H1 (cell line): ENCODE data around the gene SLC8B1. TPM values are rescaled to one million over a fixed set of nuclear protein-coding genes. Genes with fewer than 3 reads are reported as not detected.

ENCODE experiments used
- CTCF ChIA-PET: fragments of 300-600 bp; sonication (Branson Sonifier 250); formaldehyde crosslinking; loops from one replicate; lab custom pipeline; 2021; ENCODE audit not compliant: partially characterized antibody; lab: Charles Lee
- POLR2A ChIA-PET: fragments of 300-600 bp; sonication (Branson Sonifier 250); formaldehyde crosslinking; loops from one replicate; lab custom pipeline; 2021; ENCODE audit warnings: inconsistent platforms; ENCODE audit not compliant: partially characterized antibody; lab: Charles Lee
- DNase-seq, 2 experiments: peaks; one replicate each; pipeline versions ENCODE4 v3.0.0 to v3.0.0-alpha.2; 2010 to 2022; ENCODE audit warnings: low spot score in 2 of 2, low read depth in 1 of 2, mixed read lengths in 1 of 2
- FAIRE-seq: peaks from 2 replicates; lab custom pipeline; 2011; peaks lifted over from hg19 to GRCh38; lab: Jason Lieb, UNC
- H2AFZ ChIP-seq: 2 replicates; pipeline ENCODE4 v1.8.1; 2012; ENCODE audit warnings: low read length, inconsistent platforms
- H2AK5ac ChIP-seq: 2 replicates; pipeline ENCODE4 v1.6.1; 2013; ENCODE audit warnings: low read depth, low read length
- H2BK120ac ChIP-seq: replicated peaks from 2 replicates; pipeline ENCODE3; 2013; ENCODE audit warnings: low read depth, low read length, inconsistent platforms
- H2BK12ac ChIP-seq: 2 replicates; pipeline ENCODE4 v1.6.1; 2013; ENCODE audit warnings: low read depth, low read length
- H2BK15ac ChIP-seq: 2 replicates; pipeline ENCODE4 v1.6.1; 2013; ENCODE audit warnings: low read length
- H2BK20ac ChIP-seq: 2 replicates; pipeline ENCODE4 v1.6.1; 2013; ENCODE audit warnings: low read length
- H2BK5ac ChIP-seq: 2 replicates; pipeline ENCODE4 v1.6.1; 2013; ENCODE audit warnings: low read depth, low read length
- H3K14ac ChIP-seq: 2 replicates; pipeline ENCODE4 v1.6.1; 2013; ENCODE audit warnings: inconsistent platforms; ENCODE audit not compliant: insufficient read length
- H3K18ac ChIP-seq: 2 replicates; pipeline ENCODE4 v1.6.1; 2013; ENCODE audit warnings: low read length; ENCODE audit errors: extremely low read depth
- H3K23ac ChIP-seq: 2 replicates; pipeline ENCODE4 v1.6.1; 2013; ENCODE audit warnings: inconsistent platforms; ENCODE audit not compliant: insufficient read length
- H3K23me2 ChIP-seq: 2 replicates; pipeline ENCODE4 v1.6.1; 2013; ENCODE audit warnings: low read depth, low read length
- H3K27ac ChIP-seq: 2 replicates; pipeline ENCODE4 v1.6.1; 2011; ENCODE audit warnings: low read depth, low read length, inconsistent platforms
- H3K27me3 ChIP-seq, 4 experiments: replicated peaks in 1 of 4; 1 replicate in 1 of 4; 2 replicates in 3 of 4; pipeline versions ENCODE4 v1.6.1 to v1.8.1; 2011 to 2013; ENCODE audit warnings: low read length in 3 of 4, mild to moderate bottlenecking in 3 of 4, inconsistent platforms in 2 of 4, mixed read lengths in 2 of 4, moderate library complexity in 1 of 4; ENCODE audit not compliant: control insufficient read depth in 3 of 4, insufficient read depth in 3 of 4; ENCODE audit errors: extremely low read depth in 1 of 4
- H3K36me3 ChIP-seq, 4 experiments: 2 replicates each; pipeline versions ENCODE4 v1.6.1 to v1.8.1; 2011 to 2013; ENCODE audit warnings: mild to moderate bottlenecking in 4 of 4, low read length in 3 of 4, moderate library complexity in 2 of 4, control low read depth in 1 of 4, inconsistent platforms in 1 of 4; ENCODE audit not compliant: insufficient read depth in 4 of 4, control insufficient read depth in 2 of 4
- H3K4ac ChIP-seq: replicated peaks from 2 replicates; pipeline ENCODE3; 2013; ENCODE audit warnings: low read length, low read depth, mixed read lengths, inconsistent platforms; ENCODE audit not compliant: insufficient read length
- H3K4me1 ChIP-seq, 4 experiments: replicated peaks in 1 of 4; 1 replicate in 1 of 4; 2 replicates in 3 of 4; pipeline versions ENCODE4 v1.6.1 to v1.8.1; 2011 to 2013; ENCODE audit warnings: low read length in 3 of 4, inconsistent platforms in 2 of 4, mixed read lengths in 1 of 4; ENCODE audit not compliant: insufficient read depth in 4 of 4, control insufficient read depth in 3 of 4
- H3K4me2 ChIP-seq, 2 experiments: 2 replicates each; pipeline versions ENCODE4 v1.6.1 to v1.8.1; 2011 to 2013; ENCODE audit warnings: low read depth in 2 of 2, low read length in 2 of 2, control low read depth in 1 of 2, inconsistent platforms in 1 of 2, mild to moderate bottlenecking in 1 of 2; ENCODE audit not compliant: insufficient read depth in 1 of 2
- H3K4me3 ChIP-seq, 4 experiments: fragments of 200-600, 300-600 bp in 1 of 4; sonication (generic), shearing (Covaris generic), sonication (Bioruptor Twin) in 1 of 4; 2 replicates each; pipeline versions ENCODE4 v1.5.1 to v1.8.1; 2011 to 2016; ENCODE audit warnings: low read length in 4 of 4, low read depth in 3 of 4, control low read depth in 2 of 4, inconsistent platforms in 2 of 4, mild to moderate bottlenecking in 2 of 4, mixed read lengths in 1 of 4, moderate library complexity in 1 of 4; ENCODE audit not compliant: insufficient read depth in 2 of 4; ENCODE audit errors: extremely low read depth in 1 of 4
- H3K56ac ChIP-seq: replicated peaks from 2 replicates; pipeline ENCODE3; 2013; ENCODE audit warnings: low read depth, mild to moderate bottlenecking, mixed read lengths, low read length, inconsistent platforms; ENCODE audit not compliant: insufficient read length
- H3K79me1 ChIP-seq: 2 replicates; pipeline ENCODE4 v1.6.1; 2013; ENCODE audit warnings: low read depth, low read length, control low read depth
- H3K79me2 ChIP-seq, 2 experiments: 2 replicates each; pipeline versions ENCODE4 v1.6.1 to v1.8.1; 2012 to 2013; ENCODE audit warnings: low read length in 2 of 2, mild to moderate bottlenecking in 2 of 2, inconsistent platforms in 1 of 2; ENCODE audit not compliant: insufficient read depth in 2 of 2, control insufficient read depth in 1 of 2
- H3K9ac ChIP-seq, 4 experiments: replicated peaks in 1 of 4; 1 replicate in 1 of 4; 2 replicates in 3 of 4; pipeline versions ENCODE4 v1.6.1 to v1.8.1; 2011 to 2013; ENCODE audit warnings: low read depth in 3 of 4, low read length in 3 of 4, control low read depth in 2 of 4, mild to moderate bottlenecking in 2 of 4, moderate library complexity in 2 of 4, inconsistent platforms in 1 of 4; ENCODE audit errors: extremely low read depth in 1 of 4
- H3K9me3 ChIP-seq, 2 experiments: 2 replicates each; pipeline versions ENCODE4 v1.6.1 to v1.8.1; 2012 to 2013; ENCODE audit warnings: mild to moderate bottlenecking in 2 of 2, moderate library complexity in 2 of 2, control low read depth in 1 of 2, inconsistent platforms in 1 of 2, low read depth in 1 of 2, low read length in 1 of 2, mixed read lengths in 1 of 2; ENCODE audit not compliant: insufficient read depth in 2 of 2
- H4K20me1 ChIP-seq, 2 experiments: replicated peaks in 1 of 2; 2 replicates each; pipeline versions ENCODE3 to v1.8.1; 2011 to 2013; ENCODE audit warnings: inconsistent platforms in 2 of 2, low read length in 2 of 2, mild to moderate bottlenecking in 1 of 2; ENCODE audit not compliant: insufficient read depth in 2 of 2, control insufficient read depth in 1 of 2
- H4K5ac ChIP-seq: 2 replicates; pipeline ENCODE4 v1.6.1; 2013; ENCODE audit warnings: low read length, low read depth, mixed read lengths, inconsistent platforms; ENCODE audit not compliant: insufficient read length
- H4K8ac ChIP-seq: 2 replicates; pipeline ENCODE4 v1.8.0; 2013; ENCODE audit warnings: mild to moderate bottlenecking, moderate library complexity, low read length, inconsistent platforms; ENCODE audit not compliant: insufficient read depth; ENCODE audit errors: extremely low read depth
- H4K91ac ChIP-seq: replicated peaks from 2 replicates; pipeline ENCODE3; 2013; ENCODE audit warnings: low read length, mixed read lengths, inconsistent platforms; ENCODE audit not compliant: insufficient read length
- CBX5 ChIP-seq: fragments of 300-800, 300-1000 bp; sonication (generic); IDR thresholded peaks from 2 replicates; pipeline ENCODE4 v1.7.1; 2016; ENCODE audit warnings: antibody characterized with exemption, low read length, low read depth
- CBX8 ChIP-seq: fragments of 300-800, 300-1000 bp; sonication (generic); IDR thresholded peaks from 2 replicates; pipeline ENCODE4 v1.7.1; 2016; ENCODE audit warnings: low read depth, low read length, borderline replicate concordance
- GABPA ChIP-seq: IDR thresholded peaks from 2 replicates; pipeline ENCODE4 v1.6.1; 2011; ENCODE audit warnings: mild to moderate bottlenecking, low read length, moderate library complexity, borderline replicate concordance; ENCODE audit not compliant: insufficient read depth
- HDAC6 ChIP-seq: IDR thresholded peaks from one replicate; pipeline ENCODE4 v1.7.1; 2012; ENCODE audit warnings: low read depth, mild to moderate bottlenecking, inconsistent platforms, low read length, moderate library complexity
- JUND ChIP-seq: IDR thresholded peaks from 2 replicates; pipeline ENCODE4 v1.6.1; 2011; ENCODE audit warnings: mild to moderate bottlenecking, improper control_type of control experiment, low read length
- NANOG ChIP-seq: IDR thresholded peaks from 2 replicates; pipeline ENCODE4 v1.6.1; 2011; ENCODE audit warnings: low read length, low read depth, mild to moderate bottlenecking, inconsistent platforms; ENCODE audit not compliant: insufficient read depth, poor library complexity, severe bottlenecking
- NRF1 ChIP-seq: IDR thresholded peaks from 2 replicates; pipeline ENCODE4 v1.6.1; 2011; ENCODE audit warnings: mild to moderate bottlenecking, low read depth, low read length, improper control_type of control experiment
- TBP ChIP-seq: IDR thresholded peaks from 2 replicates; pipeline ENCODE4 v1.6.1; 2011; ENCODE audit warnings: low read depth, low read length, improper control_type of control experiment
- WGBS, 2 experiments: shearing (Covaris generic) in 1 of 2; methylation state at CpG; one replicate each; pipeline versions ENCODE4 v1.1.6 to v1.1.7; 2013 to 2015; ENCODE audit warnings: low lambda C conversion rate in 2 of 2, mixed read lengths in 2 of 2, inconsistent platforms in 1 of 2, low coverage in 1 of 2, missing lambda C conversion rate in 1 of 2; ENCODE audit not compliant: insufficient replicate concordance in 2 of 2, insufficient coverage in 1 of 2, insufficient read length in 1 of 2; ENCODE audit errors: extremely low coverage in 1 of 2, missing lambda C conversion rate in 1 of 2; 5-methylcytosine and 5-hydroxymethylcytosine counted together
- polyA plus RNA-seq, 7 experiments: library from polyadenylated mRNA; depleted of rRNA in 3 of 7; stranded (reverse) in 5 of 7; unstranded in 2 of 7; fragments of >200 nt in 5 of 7; fragments of 200-250 nt in 2 of 7; gene quantifications; 1 replicate in 5 of 7; 2 replicates in 1 of 7; 4 replicates in 1 of 7; pipeline versions ENCODE4 v1.2.1 to v1.2.3, GENCODE V29; 2011 to 2013; ENCODE audit warnings: missing spikeins in 2 of 7, mixed read lengths in 2 of 7
- total RNA-seq: library from RNA; stranded (reverse); fragmentation: NEBNext Ultra II Directional; extraction: Animal tissue kit (Norgen Biotek cat#: 25700); gene quantifications from 2 replicates; pipeline ENCODE4 v1.2.1, GENCODE V29; 2021

The SLC8B1 gene
- total and polyA plus RNA-seq, 2 of the 8 experiments (the other 6 are each of a cell fraction or from before 2014, with no cell fraction given) = 11.2 to 19.1 TPM

GRCh38 chr12:113332688-113333417 lies 2.1 kb downstream of the SLC8B1 start:
- DNase-seq (no peak), FAIRE-seq (no peak)
- Histone ChIP-seq H2BK12ac (peak overlapping the region; percentile 50; the same call in 1 of the 2 replicates), H2BK20ac (no peak overlapping the region), H4K20me1 (peaks cover 0 to 1% of the 10 kb centered on the region in 2 experiments), H3K18ac (no peak overlapping the region), H3K9me3 (no peaks in the 10 kb centered on the region), H3K14ac (no peak overlapping the region), H3K56ac (no peak overlapping the region), H3K27me3 (peaks cover 0 to 11% (median 9%) of the 10 kb centered on the region in 4 experiments; a peak in 5 of 7 replicates), H3K4me1 (peaks cover 0 to 5% (median 1%) of the 10 kb centered on the region in 4 experiments; a peak in 3 of 7 replicates), H3K4me2 (peak overlapping the region in 1 of 2 experiments; percentile 81; a peak in 1 of 4 replicates), H3K79me1 (no peaks in the 10 kb centered on the region), H2AFZ (no peak overlapping the region), H3K4me3 (no peak overlapping the region), H3K36me3 (no peaks in the 10 kb centered on the region), H2BK15ac (no peak overlapping the region), H4K5ac (no peak overlapping the region), H2BK5ac (no peak overlapping the region), H4K8ac (no peak overlapping the region; the same call in 1 of the 2 replicates), H2AK5ac (no peak overlapping the region), H3K4ac (no peak overlapping the region), H3K23ac (no peak overlapping the region), H3K9ac (no peak overlapping the region), H3K27ac (no peak overlapping the region), H2BK120ac (no peak overlapping the region), H3K23me2 (peaks cover 5% of the 10 kb centered on the region; the same call in 1 of the 2 replicates), H4K91ac (no peak overlapping the region), H3K79me2 (no peaks in the 10 kb centered on the region)
- ChIA-PET CTCF (interaction anchor here (0.9 to 1.9 kb wide), 6 partner anchors 11 to 544 kb away, joined by 3 to 5 read pairs (median 4); no protein-coding TSS in a partner anchor), POLR2A (interaction anchor here (0.7 to 1.2 kb wide), 4 partner anchors 9 to 83 kb away, joined by 3 to 5 read pairs (median 4); partner anchors contain the start of gene PLBD2)
- 90% methylated on average over 17 of the region's 17 CpGs; no CpG with 5 or more reads in 1 of the 2 experiments for WGBS, 2 experiments
- TF ChIP-seq TBP = no peak
- no peak for TF ChIP-seq CBX8
- TF ChIP-seq JUND = no peak
- TF ChIP-seq NRF1 = no peak
- no peak for TF ChIP-seq NANOG
- TF ChIP-seq HDAC6 = no peak
- no peak for TF ChIP-seq CBX5
- no peak for TF ChIP-seq GABPA
